ENCODE measurements around the gene OLFM3. TPM values are rescaled to one million over a fixed set of nuclear protein-coding genes. Genes with fewer than 3 reads are reported as not detected.

The OLFM3 gene
- total RNA-seq, 1 experiment from 2014 or later = not detected

DNA sequence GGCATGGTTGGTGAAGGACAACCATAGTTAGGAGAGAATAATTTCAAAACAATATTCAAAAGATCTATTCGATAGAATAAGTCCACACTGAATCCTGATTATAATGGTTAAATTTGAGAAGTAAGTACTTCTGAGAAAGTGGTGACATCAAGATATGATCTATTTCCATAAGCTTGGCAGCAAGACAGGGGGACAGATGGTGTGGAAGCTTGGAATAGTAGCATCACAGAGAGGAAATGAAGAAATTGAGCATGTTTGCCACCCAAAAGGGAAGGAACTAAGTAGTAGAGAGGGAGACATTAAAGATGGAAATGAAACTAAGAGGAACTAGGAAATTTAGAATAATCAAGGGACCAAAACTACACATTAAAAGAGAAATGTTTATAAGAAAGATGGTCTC is 94.5 kb downstream of the OLFM3 start:
- ChIA-PET POLR2A (no interaction called here), CTCF (no interaction called here), RAD21 (ENCODE audit: low non-redundant PET in 1 of 2, low total read pairs in 2 of 2, uncharacterized antibody in 2 of 2, unreplicated experiment in 2 of 2) (no interaction called here)
- no peaks in the 10 kb centered on the region for H3K36me3 ChIP-seq (ENCODE audit: control insufficient read depth in 1 of 2, insufficient read depth in 2 of 2, low read length in 2 of 2)
- no peaks in the 10 kb centered on the region for H3K9me2 ChIP-seq (ENCODE audit: insufficient read depth)
- H3K4me1 ChIP-seq (ENCODE audit: control insufficient read depth in 1 of 2, insufficient read depth in 2 of 2, low read length in 2 of 2) = no peaks in the 10 kb centered on the region
- DNase-seq (ENCODE audit: low read depth, low spot score) (no peak), ATAC-seq (no peak)
- H3K4me2 ChIP-seq (ENCODE audit: low read length) = no peak overlapping the region
- no peak overlapping the region for H3K9ac ChIP-seq (ENCODE audit: low read length)
- no peaks in the 10 kb centered on the region for H4K20me1 ChIP-seq (ENCODE audit: insufficient read depth)
- H3K27me3 ChIP-seq (ENCODE audit: insufficient read depth, low read length) = no peaks in the 10 kb centered on the region
- TF ChIP-seq FOSL1 (IDR thresholded peaks at IDR 0.05; ENCODE audit: low read depth) (no peak), ELF1 (IDR thresholded peaks at IDR 0.05; ENCODE audit: borderline replicate concordance, low read depth) (no peak), ZNF274 (IDR thresholded peaks at IDR 0.05; ENCODE audit: low read depth, low read length) (no peak), POLR2AphosphoS5 (IDR thresholded peaks at IDR 0.05; ENCODE audit: low read depth, low read length) (no peak), EZH2phosphoT487 (IDR thresholded peaks at IDR 0.05; ENCODE audit: borderline replicate concordance) (no peak), TCF7L2 (IDR thresholded peaks at IDR 0.05; ENCODE audit: borderline replicate concordance, extremely low read depth, insufficient read depth, insufficient read length) (no peak), SRF (IDR thresholded peaks at IDR 0.05; ENCODE audit: low read depth) (no peak), YY1 (IDR thresholded peaks at IDR 0.05; ENCODE audit: extremely low read depth, insufficient replicate concordance, low read depth, low read length) (no peak), RAD21 (IDR thresholded peaks at IDR 0.05; ENCODE audit: low read depth) (no peak)
- no peak overlapping the region for H2AFZ ChIP-seq (ENCODE audit: low read depth, low read length, poor library complexity, severe bottlenecking)
- peaks cover 0 to 3% of the 10 kb centered on the region in 2 experiments; a peak in 1 of 4 replicates for H3K9me3 ChIP-seq (ENCODE audit: control insufficient read depth in 1 of 2, insufficient read depth in 1 of 2, low read depth in 1 of 2, low read length in 2 of 2)
- no peak overlapping the region for H3K27ac ChIP-seq (ENCODE audit: low read depth, low read length)
- H3K4me3 ChIP-seq (replicated peaks in 1 of 2; ENCODE audit: low read depth in 1 of 2, low read length in 2 of 2) = no peak overlapping the region
- intact Hi-C loops (cut with micrococcal nuclease) = no loop called here
- no TSS peak for BruUV-seq (replicated peaks)
- H3K79me2 ChIP-seq (ENCODE audit: insufficient read depth, low read length) = no peaks in the 10 kb centered on the region

DNA sequence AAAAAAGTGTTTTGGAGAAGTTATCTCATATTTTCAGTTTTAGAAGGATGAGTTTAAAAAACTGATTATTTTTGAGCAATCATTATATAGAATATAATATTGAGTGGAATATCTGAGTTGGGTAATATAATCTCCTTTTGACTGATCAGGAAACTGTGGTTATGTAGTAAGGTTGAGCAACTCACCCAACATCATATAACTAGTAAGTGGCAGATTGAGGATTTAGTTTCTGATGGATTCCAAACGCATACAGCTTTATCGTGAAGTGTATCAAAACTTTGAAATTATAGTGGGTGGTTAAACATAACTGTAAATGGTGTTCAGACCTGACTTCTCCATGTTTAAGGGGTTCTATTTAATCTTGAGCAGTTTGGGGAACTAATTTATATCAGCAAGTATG is 98.6 kb downstream of the OLFM3 start:
- RAD21 ChIA-PET (ENCODE audit: low non-redundant PET in 1 of 2, low total read pairs in 2 of 2, uncharacterized antibody in 2 of 2, unreplicated experiment in 2 of 2) = no interaction called here
- Histone ChIP-seq H3K9me2 (ENCODE audit: insufficient read depth) (no peaks in the 10 kb centered on the region), H3K79me2 (ENCODE audit: insufficient read depth, low read length) (no peaks in the 10 kb centered on the region), H2AFZ (ENCODE audit: low read depth, low read length, poor library complexity, severe bottlenecking) (no peak overlapping the region), H3K4me2 (ENCODE audit: low read length) (no peak overlapping the region), H3K9ac (ENCODE audit: low read length) (no peak overlapping the region), H3K27me3 (ENCODE audit: insufficient read depth, low read length) (no peaks in the 10 kb centered on the region), H3K4me1 (ENCODE audit: control insufficient read depth in 1 of 2, insufficient read depth in 2 of 2, low read length in 2 of 2) (no peaks in the 10 kb centered on the region), H3K9me3 (ENCODE audit: control insufficient read depth in 1 of 2, insufficient read depth in 1 of 2, low read depth in 1 of 2, low read length in 2 of 2) (peaks cover 0 to 3% of the 10 kb centered on the region in 2 experiments; a peak in 1 of 4 replicates), H3K36me3 (ENCODE audit: control insufficient read depth in 1 of 2, insufficient read depth in 2 of 2, low read length in 2 of 2) (no peaks in the 10 kb centered on the region), H3K4me3 (replicated peaks in 1 of 2; ENCODE audit: low read depth in 1 of 2, low read length in 2 of 2) (no peak overlapping the region), H4K20me1 (ENCODE audit: insufficient read depth) (no peaks in the 10 kb centered on the region), H3K27ac (ENCODE audit: low read depth, low read length) (no peak overlapping the region)
- no TSS peak for BruUV-seq (replicated peaks)
- TF ChIP-seq SRF (IDR thresholded peaks at IDR 0.05; ENCODE audit: low read depth) = no peak
- TF ChIP-seq, protein P1, sequence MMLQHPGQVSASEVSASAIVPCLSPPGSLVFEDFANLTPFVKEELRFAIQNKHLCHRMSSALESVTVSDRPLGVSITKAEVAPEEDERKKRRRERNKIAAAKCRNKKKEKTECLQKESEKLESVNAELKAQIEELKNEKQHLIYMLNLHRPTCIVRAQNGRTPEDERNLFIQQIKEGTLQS (IDR thresholded peaks at IDR 0.05) = no peak
- no peak for TF ChIP-seq POLR2A (IDR thresholded peaks at IDR 0.05; ENCODE audit: borderline replicate concordance, extremely low read depth, insufficient read depth, insufficient read length)
- TF ChIP-seq SIN3A (IDR thresholded peaks at IDR 0.05; ENCODE audit: low read depth) = no peak
- TF ChIP-seq JUND (IDR thresholded peaks at IDR 0.05) = no peak
- TF ChIP-seq CEBPB (IDR thresholded peaks at IDR 0.05; ENCODE audit: low read depth) = no peak
- DNase-seq (ENCODE audit: low read depth, low spot score) = no peak
- no peak for ATAC-seq
- POLR2A ChIA-PET = no interaction called here
- CTCF ChIA-PET = no interaction called here
- intact Hi-C loops (cut with micrococcal nuclease) = no loop called here
